ENCODE results near the gene CENPU.

- TF ChIP-seq, protein P1, sequence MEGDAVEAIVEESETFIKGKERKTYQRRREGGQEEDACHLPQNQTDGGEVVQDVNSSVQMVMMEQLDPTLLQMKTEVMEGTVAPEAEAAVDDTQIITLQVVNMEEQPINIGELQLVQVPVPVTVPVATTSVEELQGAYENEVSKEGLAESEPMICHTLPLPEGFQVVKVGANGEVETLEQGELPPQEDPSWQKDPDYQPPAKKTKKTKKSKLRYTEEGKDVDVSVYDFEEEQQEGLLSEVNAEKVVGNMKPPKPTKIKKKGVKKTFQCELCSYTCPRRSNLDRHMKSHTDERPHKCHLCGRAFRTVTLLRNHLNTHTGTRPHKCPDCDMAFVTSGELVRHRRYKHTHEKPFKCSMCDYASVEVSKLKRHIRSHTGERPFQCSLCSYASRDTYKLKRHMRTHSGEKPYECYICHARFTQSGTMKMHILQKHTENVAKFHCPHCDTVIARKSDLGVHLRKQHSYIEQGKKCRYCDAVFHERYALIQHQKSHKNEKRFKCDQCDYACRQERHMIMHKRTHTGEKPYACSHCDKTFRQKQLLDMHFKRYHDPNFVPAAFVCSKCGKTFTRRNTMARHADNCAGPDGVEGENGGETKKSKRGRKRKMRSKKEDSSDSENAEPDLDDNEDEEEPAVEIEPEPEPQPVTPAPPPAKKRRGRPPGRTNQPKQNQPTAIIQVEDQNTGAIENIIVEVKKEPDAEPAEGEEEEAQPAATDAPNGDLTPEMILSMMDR (IDR thresholded peaks at IDR 0.05) = no peak
- TF ChIP-seq POLR2A (IDR thresholded peaks at IDR 0.05; ENCODE audit: low read depth) = no peak
These were observed 13.3 kb upstream of the CENPU start for GRCh38 chr4:184747034-184747830.

Data from esophagus muscularis mucosa (tissue), 3 donors.